Rectal smooth muscle tissue (tissue), 1 donor: Measurements from ENCODE around the gene ZNF180.
"Not testable (repeated sequence)": the region's sequence is repeated elsewhere in the genome, so short reads cannot be mapped to it uniquely, and the experiment has no call there.

Source experiments
- H3K27ac ChIP-seq: one replicate; pipeline ENCODE4 v1.7.0; 2013; ENCODE audit warnings: low read depth, low read length, inconsistent platforms
- H3K27me3 ChIP-seq: one replicate; pipeline ENCODE4 v1.7.0; 2013; ENCODE audit warnings: low read length; ENCODE audit not compliant: control insufficient read depth, insufficient read depth
- H3K36me3 ChIP-seq: one replicate; pipeline ENCODE4 v1.7.0; 2013; ENCODE audit warnings: low read length; ENCODE audit not compliant: control insufficient read depth, insufficient read depth
- H3K4me1 ChIP-seq: one replicate; pipeline ENCODE4 v1.7.0; 2013; ENCODE audit warnings: low read length; ENCODE audit not compliant: control insufficient read depth, insufficient read depth
- H3K4me3 ChIP-seq: one replicate; pipeline ENCODE4 v1.7.0; 2013; ENCODE audit warnings: low read length
- H3K9ac ChIP-seq: one replicate; pipeline ENCODE4 v1.7.0; 2013; ENCODE audit warnings: low read length

ZNF180 gene

DNA sequence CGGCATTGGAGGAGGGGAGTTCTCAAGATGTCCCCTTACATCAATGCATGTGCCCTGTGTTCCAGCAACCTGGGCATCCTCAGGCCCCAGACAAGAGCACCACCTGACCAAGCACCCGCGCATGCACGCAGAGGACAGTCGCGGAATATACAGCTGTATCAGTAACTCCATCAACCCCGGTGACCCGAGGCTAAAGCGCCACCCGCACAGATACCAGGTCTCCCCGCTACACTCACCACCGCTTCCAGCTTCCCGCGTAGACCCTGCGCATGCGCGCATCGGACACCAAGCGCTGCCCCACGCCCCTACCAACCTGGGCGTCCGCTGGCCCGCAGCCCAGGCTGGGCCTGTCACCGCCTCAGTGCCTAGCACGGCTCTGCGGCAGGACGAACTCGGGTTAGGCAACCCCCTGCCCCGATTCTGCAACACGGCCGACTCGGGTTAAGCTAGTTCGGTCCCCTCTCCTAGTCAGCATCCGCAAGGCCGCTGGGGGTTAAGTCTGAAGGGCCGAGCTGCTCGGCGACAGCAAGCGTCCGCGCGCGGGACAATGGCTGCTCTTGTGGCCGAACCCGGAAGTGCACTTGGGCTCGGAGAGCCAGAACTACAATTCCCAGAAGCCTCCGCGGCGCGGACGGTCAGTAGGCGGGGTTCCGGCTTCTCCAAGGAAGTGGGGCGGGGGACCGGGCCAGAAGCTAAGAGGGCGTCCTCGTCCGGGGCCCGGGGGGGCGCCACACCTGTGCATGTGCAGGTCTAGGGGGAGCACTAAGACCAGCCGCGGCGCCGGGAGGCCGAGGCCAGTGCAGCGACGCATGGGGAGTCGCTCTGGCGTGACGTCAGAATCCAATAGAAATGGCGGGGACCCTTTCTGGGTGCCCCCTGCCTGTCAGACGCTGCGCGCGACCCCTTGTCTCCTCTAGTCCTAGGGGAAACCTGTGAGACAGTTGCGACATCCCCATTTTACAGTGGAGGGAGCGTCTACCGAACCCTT is at the start of gene ZNF180:
Gene ZNF180 (minus strand): TSS at position 561 of the 988 bp plus-strand sequence. CDS start 3,188 bp downstream, outside the sequence.
- peak within 1 kb of the TSS; percentile 67 for H3K9ac ChIP-seq
- H3K4me3 ChIP-seq = peak within 1 kb of the TSS; percentile 92
- no peaks in the 10 kb centered on the region for H3K4me1 ChIP-seq
- peaks cover 16% of the 10 kb centered on the region for H3K36me3 ChIP-seq
- H3K27ac ChIP-seq = peak within 1 kb of the TSS; percentile 83
- no peaks in the 10 kb centered on the region for H3K27me3 ChIP-seq

GRCh38 chr19:44549507-44549906 is 49.2 kb upstream of the ZNF180 start:
- H3K9ac ChIP-seq = no peak overlapping the region
- no peak overlapping the region for H3K27ac ChIP-seq
- no peak overlapping the region for H3K4me3 ChIP-seq
- H3K36me3 ChIP-seq = no peaks in the 10 kb centered on the region
- H3K27me3 ChIP-seq = no peaks in the 10 kb centered on the region
- no peaks in the 10 kb centered on the region for H3K4me1 ChIP-seq

GRCh38 chr19:44548736-44549135 is 48.4 kb upstream of the ZNF180 start:
- Histone ChIP-seq H3K4me1 (no peaks in the 10 kb centered on the region), H3K36me3 (no peaks in the 10 kb centered on the region), H3K27me3 (no peaks in the 10 kb centered on the region), H3K4me3 (no peak overlapping the region), H3K27ac (no peak overlapping the region), H3K9ac (no peak overlapping the region)

GRCh38 chr19:44544031-44544430 is 43.7 kb upstream of the ZNF180 start:
- H3K4me3 ChIP-seq = no peak overlapping the region

DNA sequence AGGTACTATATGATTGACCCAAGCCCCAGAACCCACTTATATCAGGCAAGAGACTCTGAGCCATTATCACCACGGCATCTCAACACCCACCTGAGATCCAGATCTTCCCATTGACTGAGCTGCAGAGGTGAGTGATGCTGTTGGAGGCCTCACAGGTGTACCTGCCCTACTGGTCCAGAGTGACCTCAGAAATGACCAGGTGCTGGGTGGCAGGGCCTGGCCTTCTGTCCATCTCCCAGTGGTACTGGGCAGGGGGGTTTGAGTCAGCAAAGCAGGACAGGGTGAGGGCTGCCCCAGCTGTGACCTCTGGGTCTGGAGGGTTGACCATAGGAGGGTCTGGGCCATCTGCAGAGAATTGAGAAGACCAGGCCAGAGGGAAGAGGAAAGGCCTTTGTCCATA is 42.3 kb upstream of the ZNF180 start:
- Histone ChIP-seq H3K4me1 (no peaks in the 10 kb centered on the region), H3K27me3 (no peaks in the 10 kb centered on the region), H3K36me3 (no peaks in the 10 kb centered on the region), H3K4me3 (no peak overlapping the region), H3K27ac (no peak overlapping the region), H3K9ac (no peak overlapping the region)

More at GRCh38 chr19:44544031-44544430, 43.7 kb upstream of the ZNF180 start:
- Histone ChIP-seq H3K36me3 (no peaks in the 10 kb centered on the region), H3K9ac (no peak overlapping the region), H3K27me3 (no peaks in the 10 kb centered on the region), H3K4me1 (no peaks in the 10 kb centered on the region), H3K27ac (no peak overlapping the region)

DNA sequence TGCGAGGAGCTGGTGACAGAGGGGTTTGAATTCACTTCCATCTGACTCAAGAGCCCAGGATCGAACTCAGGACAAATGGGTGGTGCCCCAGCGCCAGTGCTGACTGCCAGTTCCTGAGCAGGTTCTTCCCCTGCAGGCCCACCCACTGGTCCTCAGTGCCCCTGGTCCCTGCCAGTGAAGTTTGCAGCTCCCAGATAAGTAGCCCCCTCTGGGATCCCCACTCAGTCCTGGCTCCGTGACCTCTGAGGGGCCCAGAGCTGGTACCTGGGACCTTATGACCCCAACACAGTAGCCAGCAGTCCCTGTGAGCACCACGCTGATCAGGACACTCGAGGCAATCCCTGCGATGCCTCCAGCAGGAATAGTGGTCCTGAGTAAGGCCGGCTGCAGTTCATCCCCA is 40.4 kb upstream of the ZNF180 start:
- Histone ChIP-seq H3K27ac (no peak overlapping the region), H3K27me3 (no peaks in the 10 kb centered on the region)

DNA sequence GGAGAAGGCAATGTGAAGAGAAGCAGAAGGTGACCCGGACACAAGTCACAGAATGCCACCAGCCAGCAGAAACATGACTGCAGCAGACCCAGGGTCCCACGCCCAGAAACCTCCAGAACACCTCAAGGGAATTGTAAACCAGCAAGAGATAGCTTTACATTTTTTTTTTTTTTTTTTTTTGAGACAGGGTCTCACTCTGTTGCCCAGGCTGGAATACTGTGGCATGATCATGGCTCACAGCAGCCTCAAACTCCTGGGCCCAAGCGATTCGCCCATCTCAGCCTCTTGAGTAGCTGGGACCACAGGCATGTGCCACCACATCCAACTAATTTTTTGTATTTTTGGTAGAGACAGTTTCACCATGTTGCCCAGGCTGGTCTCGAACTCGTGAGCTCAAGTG is 39.7 kb upstream of the ZNF180 start:
- H3K4me3 ChIP-seq = no peak overlapping the region
- no peaks in the 10 kb centered on the region for H3K4me1 ChIP-seq
- no peaks in the 10 kb centered on the region for H3K36me3 ChIP-seq
- H3K27ac ChIP-seq = no peak overlapping the region
- no peaks in the 10 kb centered on the region for H3K27me3 ChIP-seq
- no peak overlapping the region for H3K9ac ChIP-seq

More for the DNA sequence above, 40.4 kb upstream of the ZNF180 start:
- Histone ChIP-seq H3K9ac (no peak overlapping the region), H3K4me1 (no peaks in the 10 kb centered on the region), H3K36me3 (no peaks in the 10 kb centered on the region), H3K4me3 (no peak overlapping the region)

- H3K4me3 ChIP-seq = no peak overlapping the region
- no peaks in the 10 kb centered on the region for H3K4me1 ChIP-seq
- H3K9ac ChIP-seq = no peak overlapping the region
- no peak overlapping the region for H3K27ac ChIP-seq
- no peaks in the 10 kb centered on the region for H3K36me3 ChIP-seq
- no peaks in the 10 kb centered on the region for H3K27me3 ChIP-seq
Observed at GRCh38 chr19:44539236-44539826, 39.0 kb upstream of the ZNF180 start.

DNA sequence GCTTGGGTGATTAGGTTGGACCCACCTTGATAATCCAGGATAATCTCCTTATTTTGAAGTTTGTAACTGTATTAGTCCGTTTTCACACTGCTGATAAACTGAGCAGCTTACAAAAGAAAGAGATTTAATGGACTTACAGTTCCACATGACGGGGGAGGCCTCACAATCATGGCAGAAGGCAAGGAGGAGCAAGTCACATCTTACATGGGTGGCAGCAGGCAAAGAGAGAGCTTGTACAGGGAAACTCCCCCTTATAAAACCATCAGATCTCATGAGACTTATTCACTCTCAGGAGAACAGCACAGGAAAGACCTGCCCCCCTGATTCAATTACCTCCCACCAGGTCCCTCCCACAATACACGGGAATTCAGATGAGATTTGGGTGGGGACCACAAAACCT is 35.0 kb upstream of the ZNF180 start:
- not testable (repeated sequence) for H3K36me3 ChIP-seq, H3K27ac ChIP-seq, H3K4me3 ChIP-seq, H3K4me1 ChIP-seq, H3K9ac ChIP-seq, H3K27me3 ChIP-seq

GRCh38 chr19:44532819-44533218 is 32.5 kb upstream of the ZNF180 start:
- Histone ChIP-seq H3K27me3 (no peaks in the 10 kb centered on the region), H3K36me3 (no peaks in the 10 kb centered on the region), H3K4me3 (no peak overlapping the region), H3K4me1 (no peaks in the 10 kb centered on the region), H3K9ac (no peak overlapping the region), H3K27ac (no peak overlapping the region)

DNA sequence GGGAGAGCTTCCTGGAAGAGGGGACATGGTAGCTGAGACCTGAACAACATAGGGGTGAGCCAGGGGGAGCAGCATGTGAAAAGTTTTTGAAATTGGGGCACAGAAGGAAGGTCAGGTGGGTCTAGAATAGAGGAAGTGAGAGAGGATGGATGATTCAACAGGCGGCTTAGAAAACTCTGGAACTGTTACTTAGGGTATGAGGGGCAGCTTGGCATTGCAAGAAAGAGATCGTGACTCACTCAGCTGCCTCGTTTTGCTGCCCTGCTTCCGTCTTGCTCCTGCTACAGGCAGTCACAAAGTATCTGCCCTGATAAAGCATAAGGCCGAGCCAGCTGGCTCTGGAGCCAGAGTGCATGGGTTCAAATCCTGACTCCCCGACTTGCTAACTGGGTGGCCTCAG is 30.5 kb upstream of the ZNF180 start:
- Histone ChIP-seq H3K27ac (no peak overlapping the region), H3K4me3 (no peak overlapping the region), H3K36me3 (no peaks in the 10 kb centered on the region), H3K27me3 (no peaks in the 10 kb centered on the region), H3K9ac (no peak overlapping the region), H3K4me1 (no peaks in the 10 kb centered on the region)

- Histone ChIP-seq H3K9ac (no peak within 1 kb of the TSS), H3K4me3 (no peak within 1 kb of the TSS), H3K27ac (no peak within 1 kb of the TSS), H3K4me1 (no peaks in the 10 kb centered on the region), H3K27me3 (no peaks in the 10 kb centered on the region), H3K36me3 (no peaks in the 10 kb centered on the region)
Observed at GRCh38 chr19:44529536-44529935, 29.2 kb upstream of the ZNF180 start, which contains the start of gene CEACAM20. Gene CEACAM20, minus strand, starts transcription at chr19:44529675. Its CDS starts 166 bp downstream, at chr19:44529509.
